Measurements from ENCODE around the gene NDUFS1. TPM values are rescaled to one million over a fixed set of nuclear protein-coding genes. Genes with fewer than 3 reads are reported as not detected.

The NDUFS1 gene
- total and polyA plus RNA-seq, 2 experiments from 2014 or later: 34.5 to 97.9 TPM

DNA sequence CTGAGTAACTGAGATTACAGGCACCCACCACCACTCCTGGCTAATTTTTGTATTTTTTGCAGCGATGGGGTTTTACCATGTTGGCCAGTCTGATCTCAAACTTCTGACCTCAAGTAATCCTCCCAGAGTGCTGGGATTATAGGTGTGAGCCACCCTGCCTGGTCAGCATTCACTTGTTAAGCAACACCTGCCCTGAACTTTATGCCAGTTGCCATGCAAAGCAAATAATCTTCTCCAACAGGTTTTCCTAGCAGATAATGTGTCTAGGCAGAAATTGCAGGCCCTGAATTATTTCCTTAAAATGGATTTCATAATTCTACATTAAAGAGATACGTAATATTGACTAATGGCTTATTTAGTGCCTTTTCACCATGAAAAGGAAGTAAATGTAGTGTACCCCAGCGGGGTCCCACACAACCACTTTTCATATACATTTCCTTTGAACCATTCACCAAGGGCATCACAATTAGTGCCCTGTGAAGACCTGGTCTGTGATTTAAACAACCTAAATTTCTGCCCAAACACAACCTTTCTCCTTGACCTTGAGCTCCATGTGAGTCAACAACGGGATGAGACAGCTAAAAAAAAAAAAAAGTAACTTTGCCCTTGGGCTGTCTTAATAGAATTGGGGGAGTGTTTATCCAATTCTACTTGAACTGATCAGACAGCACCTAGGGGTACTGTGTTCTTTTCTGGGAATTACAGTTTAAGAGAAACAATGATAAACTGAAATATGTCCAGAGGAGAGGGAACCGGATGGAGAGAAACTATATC, 42.0 kb upstream of the NDUFS1 start:
- peak overlapping the region; percentile 53; the same call in 1 of the 2 replicates for H3K27ac ChIP-seq (ENCODE audit: low read depth)
- H3K27me3 ChIP-seq (ENCODE audit: insufficient read depth): no peaks in the 10 kb centered on the region
- H3K36me3 Mint-ChIP-seq (ENCODE audit: low read depth): no peaks in the 10 kb centered on the region
- peaks cover 14% of the 10 kb centered on the region; the same call in 1 of the 2 replicates for H3K4me1 ChIP-seq (ENCODE audit: insufficient read depth)
- no peaks in the 10 kb centered on the region for H3F3A ChIP-seq (replicated peaks; ENCODE audit: low read depth)
- peak overlapping the region; percentile 49; the same call in 1 of the 2 replicates for H3K4me2 ChIP-seq
- H3K9me3 Mint-ChIP-seq: no peaks in the 10 kb centered on the region; the same call in 2 of the 3 replicates
- peaks cover 3% of the 10 kb centered on the region for H3K27me3 Mint-ChIP-seq (ENCODE audit: insufficient read depth, low read depth, poor library complexity)
- no peaks in the 10 kb centered on the region for H3K36me3 ChIP-seq (ENCODE audit: insufficient read depth)
- TF ChIP-seq JUNB (IDR thresholded peaks at IDR 0.05; ENCODE audit: unreplicated experiment) (no peak), EZH2 (IDR thresholded peaks at IDR 0.05; ENCODE audit: low read depth, unreplicated experiment) (no peak), NANOG (IDR thresholded peaks at IDR 0.05; ENCODE audit: borderline replicate concordance) (no peak), ETS1 (IDR thresholded peaks at IDR 0.05) (no peak), POLR2AphosphoS5 (IDR thresholded peaks at IDR 0.05; ENCODE audit: low read depth) (no peak), ZNF462 (CRISPR knock-in tag; IDR thresholded peaks at IDR 0.05) (no peak), EZH2phosphoT487 (IDR thresholded peaks at IDR 0.05; ENCODE audit: unreplicated experiment) (no peak), CREB1 (CRISPR knock-in tag; IDR thresholded peaks at IDR 0.05; ENCODE audit: low read depth) (no peak)
- TF ChIP-seq, protein P1, sequence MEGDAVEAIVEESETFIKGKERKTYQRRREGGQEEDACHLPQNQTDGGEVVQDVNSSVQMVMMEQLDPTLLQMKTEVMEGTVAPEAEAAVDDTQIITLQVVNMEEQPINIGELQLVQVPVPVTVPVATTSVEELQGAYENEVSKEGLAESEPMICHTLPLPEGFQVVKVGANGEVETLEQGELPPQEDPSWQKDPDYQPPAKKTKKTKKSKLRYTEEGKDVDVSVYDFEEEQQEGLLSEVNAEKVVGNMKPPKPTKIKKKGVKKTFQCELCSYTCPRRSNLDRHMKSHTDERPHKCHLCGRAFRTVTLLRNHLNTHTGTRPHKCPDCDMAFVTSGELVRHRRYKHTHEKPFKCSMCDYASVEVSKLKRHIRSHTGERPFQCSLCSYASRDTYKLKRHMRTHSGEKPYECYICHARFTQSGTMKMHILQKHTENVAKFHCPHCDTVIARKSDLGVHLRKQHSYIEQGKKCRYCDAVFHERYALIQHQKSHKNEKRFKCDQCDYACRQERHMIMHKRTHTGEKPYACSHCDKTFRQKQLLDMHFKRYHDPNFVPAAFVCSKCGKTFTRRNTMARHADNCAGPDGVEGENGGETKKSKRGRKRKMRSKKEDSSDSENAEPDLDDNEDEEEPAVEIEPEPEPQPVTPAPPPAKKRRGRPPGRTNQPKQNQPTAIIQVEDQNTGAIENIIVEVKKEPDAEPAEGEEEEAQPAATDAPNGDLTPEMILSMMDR (conservative IDR thresholded peaks at IDR 0.05; ENCODE audit: low read depth in 2 of 2): no peak
- H3K9me2 ChIP-seq (ENCODE audit: insufficient read depth): no peaks in the 10 kb centered on the region
- ATAC-seq (no peak; the same call in 2 of the 3 replicates), DNase-seq (ENCODE audit: low spot score) (no peak)
- H3K4me1 Mint-ChIP-seq: peaks cover 11% of the 10 kb centered on the region
- no peak overlapping the region for H3K4me3 Mint-ChIP-seq
- H3K4me3 ChIP-seq: no peak overlapping the region
- H2AFZ ChIP-seq: 0 out of 2 replicates have a peak overlapping the region, but pooled peaks have one; percentile 7
- no peaks in the 10 kb centered on the region for H3K79me2 ChIP-seq (replicated peaks; ENCODE audit: insufficient read depth)
- H3K27ac Mint-ChIP-seq: peak overlapping the region; percentile 28; the same call in 1 of the 2 replicates
- H4K20me1 ChIP-seq (replicated peaks; ENCODE audit: insufficient read depth): no peaks in the 10 kb centered on the region

All from GM23338 (cell line).